ENCODE results near the gene UNC13A. TPM values are rescaled to one million over a fixed set of nuclear protein-coding genes. Genes with fewer than 3 reads are reported as not detected.

Gene UNC13A
- total RNA-seq, 1 donor from 2014 or later: 3.9 TPM

GRCh38 chr19:17616961-17617806 lies 71.0 kb downstream of the UNC13A start:
- Mint-ChIP-seq H3K27me3 (peaks cover 10% of the 10 kb centered on the region), H3K4me3 (ENCODE audit: low read depth) (no peak overlapping the region), H3K27ac (peak overlapping the region; percentile 52), H3K9me3 (ENCODE audit: low read depth) (peaks cover 7% of the 10 kb centered on the region), H3K36me3 (ENCODE audit: insufficient read depth) (no peaks in the 10 kb centered on the region), H3K4me1 (ENCODE audit: low read depth) (no peaks in the 10 kb centered on the region)
- no peak for TF ChIP-seq CTCF (IDR thresholded peaks at IDR 0.05; ENCODE audit: unreplicated experiment)
- DNase-seq (ENCODE audit: low spot score, unreplicated experiment): no peak

- Mint-ChIP-seq H3K4me3 (ENCODE audit: low read depth) (no peak overlapping the region), H3K27ac (no peak overlapping the region), H3K36me3 (ENCODE audit: insufficient read depth) (no peaks in the 10 kb centered on the region), H3K4me1 (ENCODE audit: low read depth) (no peaks in the 10 kb centered on the region), H3K9me3 (ENCODE audit: low read depth) (peaks cover 4% of the 10 kb centered on the region), H3K27me3 (peaks cover 13% of the 10 kb centered on the region)
- DNase-seq (ENCODE audit: low spot score, unreplicated experiment): no peak
- no peak for TF ChIP-seq CTCF (IDR thresholded peaks at IDR 0.05; ENCODE audit: unreplicated experiment)
Observed at GRCh38 chr19:17616686-17616960, 71.5 kb downstream of the UNC13A start.

- no peaks in the 10 kb centered on the region for H3K4me1 Mint-ChIP-seq (ENCODE audit: low read depth)
- no peak for TF ChIP-seq CTCF (IDR thresholded peaks at IDR 0.05; ENCODE audit: unreplicated experiment)
- H3K36me3 Mint-ChIP-seq (ENCODE audit: insufficient read depth): no peaks in the 10 kb centered on the region
- no peak overlapping the region for H3K27ac Mint-ChIP-seq
- peaks cover 13% of the 10 kb centered on the region for H3K27me3 Mint-ChIP-seq
- no peak for DNase-seq (ENCODE audit: low spot score, unreplicated experiment)
- H3K4me3 Mint-ChIP-seq (ENCODE audit: low read depth): no peak overlapping the region
- peaks cover under 1% of the 10 kb centered on the region for H3K9me3 Mint-ChIP-seq (ENCODE audit: low read depth)
Observed at GRCh38 chr19:17615889-17616685, 72.1 kb downstream of the UNC13A start.

- H3K9me3 Mint-ChIP-seq (ENCODE audit: low read depth): no peaks in the 10 kb centered on the region
- peaks cover 13% of the 10 kb centered on the region for H3K27me3 Mint-ChIP-seq
- H3K27ac Mint-ChIP-seq: no peak overlapping the region
- no peaks in the 10 kb centered on the region for H3K4me1 Mint-ChIP-seq (ENCODE audit: low read depth)
- no peak for TF ChIP-seq CTCF (IDR thresholded peaks at IDR 0.05; ENCODE audit: unreplicated experiment)
- DNase-seq (ENCODE audit: low spot score, unreplicated experiment): no peak
- H3K36me3 Mint-ChIP-seq (ENCODE audit: insufficient read depth): no peaks in the 10 kb centered on the region
- no peak overlapping the region for H3K4me3 Mint-ChIP-seq (ENCODE audit: low read depth)
Observed at GRCh38 chr19:17614476-17614875, 73.7 kb downstream of the UNC13A start.

- Mint-ChIP-seq H3K4me1 (ENCODE audit: low read depth) (no peaks in the 10 kb centered on the region), H3K27ac (no peak overlapping the region), H3K27me3 (peaks cover 15% of the 10 kb centered on the region), H3K36me3 (ENCODE audit: insufficient read depth) (no peaks in the 10 kb centered on the region), H3K4me3 (ENCODE audit: low read depth) (no peak overlapping the region), H3K9me3 (ENCODE audit: low read depth) (no peaks in the 10 kb centered on the region)
- DNase-seq (ENCODE audit: low spot score, unreplicated experiment): no peak
- TF ChIP-seq CTCF (IDR thresholded peaks at IDR 0.05; ENCODE audit: unreplicated experiment): no peak
Observed at GRCh38 chr19:17611462-17612244, 76.5 kb downstream of the UNC13A start.
